ENCODE measurements around the gene ITGAV.
A peak's percentile ranks its signal among the peaks of the same experiment; 100 is the strongest.

DNA sequence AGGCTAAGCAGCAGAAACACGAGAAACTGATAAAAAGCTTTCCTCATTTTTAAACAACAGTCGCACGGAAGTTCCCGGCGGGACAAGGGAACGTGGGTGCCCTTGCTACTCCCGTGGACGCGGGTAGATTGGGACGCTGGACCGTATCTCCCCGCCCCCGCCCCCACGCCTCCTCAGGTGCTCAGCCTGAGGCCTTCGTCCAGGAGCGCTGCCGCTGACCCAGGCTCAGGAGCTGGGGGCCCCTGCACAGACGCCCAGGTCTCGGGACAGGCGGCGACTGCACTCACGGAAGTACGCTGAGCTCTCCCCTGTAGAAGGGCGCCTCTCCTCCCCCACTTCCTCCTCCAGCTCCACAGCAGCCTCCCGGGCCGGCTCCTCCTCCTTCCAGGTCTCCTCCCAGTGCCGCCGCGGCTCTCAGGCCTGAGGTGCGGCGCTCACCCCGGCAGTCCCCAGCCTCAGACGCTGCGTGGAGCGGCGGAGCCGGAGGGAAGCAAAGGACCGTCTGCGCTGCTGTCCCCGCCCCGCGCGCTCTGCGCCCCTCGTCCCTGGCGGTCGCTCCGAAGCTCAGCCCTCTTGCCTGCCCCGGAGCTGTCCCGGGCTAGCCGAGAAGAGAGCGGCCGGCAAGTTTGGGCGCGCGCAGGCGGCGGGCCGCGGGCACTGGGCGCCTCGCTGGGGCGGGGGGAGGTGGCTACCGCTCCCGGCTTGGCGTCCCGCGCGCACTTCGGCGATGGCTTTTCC, at the start of gene ITGAV:
- TF ChIP-seq, protein P1, sequence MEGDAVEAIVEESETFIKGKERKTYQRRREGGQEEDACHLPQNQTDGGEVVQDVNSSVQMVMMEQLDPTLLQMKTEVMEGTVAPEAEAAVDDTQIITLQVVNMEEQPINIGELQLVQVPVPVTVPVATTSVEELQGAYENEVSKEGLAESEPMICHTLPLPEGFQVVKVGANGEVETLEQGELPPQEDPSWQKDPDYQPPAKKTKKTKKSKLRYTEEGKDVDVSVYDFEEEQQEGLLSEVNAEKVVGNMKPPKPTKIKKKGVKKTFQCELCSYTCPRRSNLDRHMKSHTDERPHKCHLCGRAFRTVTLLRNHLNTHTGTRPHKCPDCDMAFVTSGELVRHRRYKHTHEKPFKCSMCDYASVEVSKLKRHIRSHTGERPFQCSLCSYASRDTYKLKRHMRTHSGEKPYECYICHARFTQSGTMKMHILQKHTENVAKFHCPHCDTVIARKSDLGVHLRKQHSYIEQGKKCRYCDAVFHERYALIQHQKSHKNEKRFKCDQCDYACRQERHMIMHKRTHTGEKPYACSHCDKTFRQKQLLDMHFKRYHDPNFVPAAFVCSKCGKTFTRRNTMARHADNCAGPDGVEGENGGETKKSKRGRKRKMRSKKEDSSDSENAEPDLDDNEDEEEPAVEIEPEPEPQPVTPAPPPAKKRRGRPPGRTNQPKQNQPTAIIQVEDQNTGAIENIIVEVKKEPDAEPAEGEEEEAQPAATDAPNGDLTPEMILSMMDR (tag by site-specific recombination; IDR thresholded peaks at IDR 0.05): peak; percentile 74; the same call in 1 of the 2 replicates
- TF ChIP-seq ZFP41 (tag by site-specific recombination; IDR thresholded peaks at IDR 0.05; ENCODE audit: borderline replicate concordance) (no peak), HOXD13 (CRISPR knock-in tag; IDR thresholded peaks at IDR 0.05; ENCODE audit: borderline replicate concordance) (no peak; the same call in 1 of the 2 replicates), MZF1 (tag by site-specific recombination; IDR thresholded peaks at IDR 0.05; ENCODE audit: borderline replicate concordance) (no peak), KLF9 (tag by site-specific recombination; IDR thresholded peaks at IDR 0.05; ENCODE audit: low read depth) (peak; percentile 45; the same call in 1 of the 2 replicates), ZBTB17 (tag by site-specific recombination; IDR thresholded peaks at IDR 0.05) (peak; percentile 83), SCRT1 (tag by site-specific recombination; IDR thresholded peaks at IDR 0.05; ENCODE audit: borderline replicate concordance) (peak; percentile 35; the same call in 1 of the 2 replicates), ZNF530 (tag by site-specific recombination; IDR thresholded peaks at IDR 0.05; ENCODE audit: low read depth) (no peak), ZNF366 (tag by site-specific recombination; conservative IDR thresholded peaks at IDR 0.05) (no peak)
- TF ChIP-seq, protein P2, sequence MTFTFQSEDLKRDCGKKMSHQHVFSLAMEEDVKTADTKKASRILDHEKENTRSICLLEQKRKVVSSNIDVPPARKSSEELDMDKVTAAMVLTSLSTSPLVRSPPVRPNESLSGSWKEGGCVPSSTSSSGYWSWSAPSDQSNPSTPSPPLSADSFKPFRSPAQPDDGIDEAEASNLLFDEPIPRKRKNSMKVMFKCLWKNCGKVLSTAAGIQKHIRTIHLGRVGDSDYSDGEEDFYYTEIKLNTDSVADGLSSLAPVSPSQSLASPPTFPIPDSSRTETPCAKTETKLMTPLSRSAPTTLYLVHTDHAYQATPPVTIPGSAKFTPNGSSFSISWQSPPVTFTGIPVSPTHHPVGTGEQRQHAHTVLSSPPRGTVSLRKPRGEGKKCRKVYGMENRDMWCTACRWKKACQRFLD (tag by site-specific recombination; IDR thresholded peaks at IDR 0.05): no peak
- TF ChIP-seq, protein P3, sequence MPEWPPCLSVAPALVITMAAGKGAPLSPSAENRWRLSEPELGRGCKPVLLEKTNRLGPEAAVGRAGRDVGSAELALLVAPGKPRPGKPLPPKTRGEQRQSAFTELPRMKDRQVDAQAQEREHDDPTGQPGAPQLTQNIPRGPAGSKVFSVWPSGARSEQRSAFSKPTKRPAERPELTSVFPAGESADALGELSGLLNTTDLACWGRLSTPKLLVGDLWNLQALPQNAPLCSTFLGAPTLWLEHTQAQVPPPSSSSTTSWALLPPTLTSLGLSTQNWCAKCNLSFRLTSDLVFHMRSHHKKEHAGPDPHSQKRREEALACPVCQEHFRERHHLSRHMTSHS (tag by site-specific recombination; IDR thresholded peaks at IDR 0.05): no peak
- TF ChIP-seq, protein P4, sequence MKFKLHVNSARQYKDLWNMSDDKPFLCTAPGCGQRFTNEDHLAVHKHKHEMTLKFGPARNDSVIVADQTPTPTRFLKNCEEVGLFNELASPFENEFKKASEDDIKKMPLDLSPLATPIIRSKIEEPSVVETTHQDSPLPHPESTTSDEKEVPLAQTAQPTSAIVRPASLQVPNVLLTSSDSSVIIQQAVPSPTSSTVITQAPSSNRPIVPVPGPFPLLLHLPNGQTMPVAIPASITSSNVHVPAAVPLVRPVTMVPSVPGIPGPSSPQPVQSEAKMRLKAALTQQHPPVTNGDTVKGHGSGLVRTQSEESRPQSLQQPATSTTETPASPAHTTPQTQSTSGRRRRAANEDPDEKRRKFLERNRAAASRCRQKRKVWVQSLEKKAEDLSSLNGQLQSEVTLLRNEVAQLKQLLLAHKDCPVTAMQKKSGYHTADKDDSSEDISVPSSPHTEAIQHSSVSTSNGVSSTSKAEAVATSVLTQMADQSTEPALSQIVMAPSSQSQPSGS (tag by site-specific recombination; IDR thresholded peaks at IDR 0.05; ENCODE audit: low read depth): no peak
- TF ChIP-seq, protein P5, sequence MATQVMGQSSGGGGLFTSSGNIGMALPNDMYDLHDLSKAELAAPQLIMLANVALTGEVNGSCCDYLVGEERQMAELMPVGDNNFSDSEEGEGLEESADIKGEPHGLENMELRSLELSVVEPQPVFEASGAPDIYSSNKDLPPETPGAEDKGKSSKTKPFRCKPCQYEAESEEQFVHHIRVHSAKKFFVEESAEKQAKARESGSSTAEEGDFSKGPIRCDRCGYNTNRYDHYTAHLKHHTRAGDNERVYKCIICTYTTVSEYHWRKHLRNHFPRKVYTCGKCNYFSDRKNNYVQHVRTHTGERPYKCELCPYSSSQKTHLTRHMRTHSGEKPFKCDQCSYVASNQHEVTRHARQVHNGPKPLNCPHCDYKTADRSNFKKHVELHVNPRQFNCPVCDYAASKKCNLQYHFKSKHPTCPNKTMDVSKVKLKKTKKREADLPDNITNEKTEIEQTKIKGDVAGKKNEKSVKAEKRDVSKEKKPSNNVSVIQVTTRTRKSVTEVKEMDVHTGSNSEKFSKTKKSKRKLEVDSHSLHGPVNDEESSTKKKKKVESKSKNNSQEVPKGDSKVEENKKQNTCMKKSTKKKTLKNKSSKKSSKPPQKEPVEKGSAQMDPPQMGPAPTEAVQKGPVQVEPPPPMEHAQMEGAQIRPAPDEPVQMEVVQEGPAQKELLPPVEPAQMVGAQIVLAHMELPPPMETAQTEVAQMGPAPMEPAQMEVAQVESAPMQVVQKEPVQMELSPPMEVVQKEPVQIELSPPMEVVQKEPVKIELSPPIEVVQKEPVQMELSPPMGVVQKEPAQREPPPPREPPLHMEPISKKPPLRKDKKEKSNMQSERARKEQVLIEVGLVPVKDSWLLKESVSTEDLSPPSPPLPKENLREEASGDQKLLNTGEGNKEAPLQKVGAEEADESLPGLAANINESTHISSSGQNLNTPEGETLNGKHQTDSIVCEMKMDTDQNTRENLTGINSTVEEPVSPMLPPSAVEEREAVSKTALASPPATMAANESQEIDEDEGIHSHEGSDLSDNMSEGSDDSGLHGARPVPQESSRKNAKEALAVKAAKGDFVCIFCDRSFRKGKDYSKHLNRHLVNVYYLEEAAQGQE (tag by site-specific recombination; IDR thresholded peaks at IDR 0.05): peak; percentile 67

Data from HEK293 (cell line).